HEK293 (cell line): ENCODE measurements around the gene WDR18.

Experiments used
- CTCF ChIA-PET: fragments of 350-600 bp; formaldehyde crosslinking; extraction: SDS; loops from one replicate; lab custom pipeline; 2021; ENCODE audit warnings: antibody characterized with exemption; lab: Yijun Ruan, JAX
- POLR2A ChIA-PET: fragments of 300-600 bp; formaldehyde crosslinking; extraction: SDS; loops from one replicate; lab custom pipeline; 2020; ENCODE audit warnings: antibody characterized with exemption, inconsistent platforms; lab: Yijun Ruan, JAX
- H3K27ac ChIP-seq: fragments of 200-500 bp; sonication (Bioruptor generic); 2 replicates; pipeline ENCODE4 v1.5.1; 2014; ENCODE audit warnings: low read depth, low read length, control low read depth, inconsistent platforms; ENCODE audit errors: extremely low read depth
- H3K36me3 ChIP-seq, 2 experiments: fragments of 200-500 bp in 1 of 2; sonication (Bioruptor generic) in 1 of 2; 1 replicate in 1 of 2; 2 replicates in 1 of 2; pipeline ENCODE4 v1.5.1; 2014 to 2017; ENCODE audit warnings: inconsistent platforms in 2 of 2, low read length in 2 of 2; ENCODE audit not compliant: control insufficient read depth in 2 of 2, insufficient read depth in 1 of 2
- H3K4me1 ChIP-seq: fragments of 200-500 bp; sonication (Bioruptor generic); 2 replicates; pipeline ENCODE4 v1.5.1; 2014; ENCODE audit warnings: mild to moderate bottlenecking, low read length, inconsistent platforms; ENCODE audit not compliant: control insufficient read depth, insufficient read depth
- H3K4me3 ChIP-seq: 2 replicates; pipeline ENCODE4 v1.5.1; 2011; ENCODE audit warnings: low read depth, mild to moderate bottlenecking, control low read depth, low read length, moderate library complexity
- H3K9me3 ChIP-seq: fragments of 200-500 bp; sonication (Bioruptor generic); 2 replicates; pipeline ENCODE4 v1.5.1; 2014; ENCODE audit warnings: low read depth, low read length, inconsistent platforms; ENCODE audit not compliant: control insufficient read depth, insufficient read depth
- BCL11A ChIP-seq: fragments of 450-650 bp; formaldehyde crosslinking; IDR thresholded peaks from 2 replicates; pipeline ENCODE4 v1.5.1; 2016; ENCODE audit warnings: low read depth, missing biosample characterization, missing genetic modification characterization
- GLIS1 ChIP-seq: fragments of 450-650 bp; formaldehyde crosslinking; IDR thresholded peaks from 2 replicates; pipeline ENCODE4 v1.5.1; 2016; ENCODE audit warnings: missing biosample characterization, missing genetic modification characterization
- GLIS2 ChIP-seq: fragments of 450-650 bp; formaldehyde crosslinking; IDR thresholded peaks from 2 replicates; pipeline ENCODE4 v1.5.1; 2016; ENCODE audit warnings: missing biosample characterization, missing genetic modification characterization
- IKZF3 ChIP-seq: fragments of 450-650 bp; IDR thresholded peaks from 2 replicates; pipeline ENCODE4 v1.5.0; 2018; ENCODE audit warnings: missing biosample characterization, mild to moderate bottlenecking, missing genetic modification characterization, moderate library complexity
- REPIN1 ChIP-seq: fragments of 450-650 bp; formaldehyde crosslinking; IDR thresholded peaks from 2 replicates; pipeline ENCODE4 v1.5.1; 2017; ENCODE audit warnings: missing biosample characterization, missing genetic modification characterization, low read depth
- SP7 ChIP-seq: fragments of 450-650 bp; formaldehyde crosslinking; IDR thresholded peaks from 2 replicates; pipeline ENCODE4 v1.5.1; 2016; ENCODE audit warnings: missing biosample characterization, missing genetic modification characterization
- YY1 ChIP-seq: fragments of 450-650 bp; formaldehyde crosslinking; IDR thresholded peaks from 2 replicates; pipeline ENCODE4 v1.5.1; 2018; ENCODE audit warnings: missing biosample characterization, missing genetic modification characterization
- ZFP41 ChIP-seq: fragments of 450-650 bp; formaldehyde crosslinking; IDR thresholded peaks from 2 replicates; pipeline ENCODE4 v1.5.1; 2016; ENCODE audit warnings: missing biosample characterization, missing genetic modification characterization, borderline replicate concordance
- ZIC2 ChIP-seq: fragments of 450-650 bp; formaldehyde crosslinking; IDR thresholded peaks from 2 replicates; pipeline ENCODE4 v1.5.1; 2016; ENCODE audit warnings: missing biosample characterization, missing genetic modification characterization
- ZNF121 ChIP-seq: fragments of 450-650 bp; formaldehyde crosslinking; IDR thresholded peaks from 2 replicates; pipeline ENCODE4 v1.5.1; 2016; ENCODE audit warnings: missing biosample characterization, missing genetic modification characterization
- ZNF140 ChIP-seq: fragments of 450-650 bp; formaldehyde crosslinking; IDR thresholded peaks from 2 replicates; pipeline ENCODE4 v1.5.1; 2016; ENCODE audit warnings: missing biosample characterization, missing genetic modification characterization
- ZNF302 ChIP-seq: fragments of 450-650 bp; formaldehyde crosslinking; IDR thresholded peaks from 2 replicates; pipeline ENCODE4 v1.5.1; 2016; ENCODE audit warnings: missing biosample characterization, missing genetic modification characterization, low read depth
- ZNF341 ChIP-seq: fragments of 450-650 bp; formaldehyde crosslinking; IDR thresholded peaks from 2 replicates; pipeline ENCODE4; 2016; ENCODE audit warnings: low read depth, missing biosample characterization, missing genetic modification characterization
- ZNF366 ChIP-seq: fragments of 450-650 bp; formaldehyde crosslinking; conservative IDR thresholded peaks from 2 replicates; pipeline ENCODE4 v1.5.1; 2016; ENCODE audit warnings: missing biosample characterization, missing genetic modification characterization
- ZNF394 ChIP-seq: fragments of 450-650 bp; formaldehyde crosslinking; IDR thresholded peaks from 2 replicates; pipeline ENCODE4 v1.5.1; 2016; ENCODE audit warnings: missing biosample characterization, missing genetic modification characterization, mild to moderate bottlenecking, moderate library complexity, borderline replicate concordance
- ZNF510 ChIP-seq: fragments of 450-650 bp; formaldehyde crosslinking; IDR thresholded peaks from 2 replicates; pipeline ENCODE4 v1.5.1; 2018; ENCODE audit warnings: mild to moderate bottlenecking, missing genetic modification characterization, missing biosample characterization; ENCODE audit not compliant: insufficient replicate concordance
- ZNF596 ChIP-seq: fragments of 450-650 bp; IDR thresholded peaks from 2 replicates; pipeline ENCODE4 v1.5.0; 2018; ENCODE audit warnings: missing biosample characterization, mild to moderate bottlenecking, missing genetic modification characterization, moderate library complexity
- ZNF768 ChIP-seq: fragments of 450-650 bp; formaldehyde crosslinking; IDR thresholded peaks from 2 replicates; pipeline ENCODE4 v1.5.1; 2018; ENCODE audit warnings: missing biosample characterization, mild to moderate bottlenecking, missing genetic modification characterization
- ZSCAN16 ChIP-seq: fragments of 450-650 bp; formaldehyde crosslinking; IDR thresholded peaks from 2 replicates; pipeline ENCODE4 v1.5.1; 2016; ENCODE audit warnings: missing biosample characterization, missing genetic modification characterization
- TF ChIP-seq, protein P1 (sequence below): fragments of 450-650 bp; formaldehyde crosslinking; conservative IDR thresholded peaks from 2 replicates; pipeline ENCODE4 v1.5.1; 2016; ENCODE audit warnings: low read depth, missing biosample characterization, missing genetic modification characterization
- TF ChIP-seq, protein P2 (sequence below): fragments of 450-650 bp; formaldehyde crosslinking; IDR thresholded peaks from 2 replicates; pipeline ENCODE4 v1.5.1; 2017; ENCODE audit warnings: missing biosample characterization, missing genetic modification characterization
- TF ChIP-seq, protein P3 (sequence below): fragments of 450-650 bp; formaldehyde crosslinking; IDR thresholded peaks from 2 replicates; pipeline ENCODE4 v1.5.1; 2016; ENCODE audit warnings: missing biosample characterization, missing genetic modification characterization, borderline replicate concordance

WDR18 gene

DNA sequence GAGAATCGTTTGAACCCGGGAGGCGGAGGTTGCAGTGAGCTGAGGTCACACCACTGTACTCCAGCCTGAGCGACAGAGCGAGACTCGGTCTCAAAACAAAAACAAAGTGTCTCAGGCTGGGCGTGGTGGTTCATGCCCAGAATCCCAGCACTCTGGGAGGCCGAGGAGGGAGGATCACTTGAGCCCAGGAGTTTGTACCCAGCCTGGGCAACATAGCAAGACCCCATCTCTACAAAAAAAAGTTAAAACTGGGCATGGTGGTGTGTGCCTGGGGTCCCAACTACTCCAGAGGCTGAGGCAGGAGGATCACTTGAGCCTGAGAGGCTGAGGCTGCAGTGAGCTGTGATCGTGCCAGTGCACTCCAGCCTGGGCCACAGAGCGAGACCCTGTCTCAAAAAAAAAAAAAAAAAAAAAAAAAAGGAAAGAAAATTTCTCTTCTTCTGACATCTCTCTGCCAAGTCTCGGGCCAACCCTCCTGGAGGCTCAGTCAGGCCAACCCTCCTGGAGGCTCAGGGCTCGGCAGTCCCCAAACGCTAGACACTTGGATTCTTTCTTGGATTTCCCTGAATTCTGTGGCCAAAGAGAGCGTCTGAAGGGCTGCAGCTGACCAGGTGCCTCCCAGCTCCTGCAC is 32.0 kb upstream of the WDR18 start (continued):
- TF ChIP-seq ZNF341 (no peak), ZNF121 (tag by site-specific recombination) (peak; percentile 98)
- TF ChIP-seq, protein P1, sequence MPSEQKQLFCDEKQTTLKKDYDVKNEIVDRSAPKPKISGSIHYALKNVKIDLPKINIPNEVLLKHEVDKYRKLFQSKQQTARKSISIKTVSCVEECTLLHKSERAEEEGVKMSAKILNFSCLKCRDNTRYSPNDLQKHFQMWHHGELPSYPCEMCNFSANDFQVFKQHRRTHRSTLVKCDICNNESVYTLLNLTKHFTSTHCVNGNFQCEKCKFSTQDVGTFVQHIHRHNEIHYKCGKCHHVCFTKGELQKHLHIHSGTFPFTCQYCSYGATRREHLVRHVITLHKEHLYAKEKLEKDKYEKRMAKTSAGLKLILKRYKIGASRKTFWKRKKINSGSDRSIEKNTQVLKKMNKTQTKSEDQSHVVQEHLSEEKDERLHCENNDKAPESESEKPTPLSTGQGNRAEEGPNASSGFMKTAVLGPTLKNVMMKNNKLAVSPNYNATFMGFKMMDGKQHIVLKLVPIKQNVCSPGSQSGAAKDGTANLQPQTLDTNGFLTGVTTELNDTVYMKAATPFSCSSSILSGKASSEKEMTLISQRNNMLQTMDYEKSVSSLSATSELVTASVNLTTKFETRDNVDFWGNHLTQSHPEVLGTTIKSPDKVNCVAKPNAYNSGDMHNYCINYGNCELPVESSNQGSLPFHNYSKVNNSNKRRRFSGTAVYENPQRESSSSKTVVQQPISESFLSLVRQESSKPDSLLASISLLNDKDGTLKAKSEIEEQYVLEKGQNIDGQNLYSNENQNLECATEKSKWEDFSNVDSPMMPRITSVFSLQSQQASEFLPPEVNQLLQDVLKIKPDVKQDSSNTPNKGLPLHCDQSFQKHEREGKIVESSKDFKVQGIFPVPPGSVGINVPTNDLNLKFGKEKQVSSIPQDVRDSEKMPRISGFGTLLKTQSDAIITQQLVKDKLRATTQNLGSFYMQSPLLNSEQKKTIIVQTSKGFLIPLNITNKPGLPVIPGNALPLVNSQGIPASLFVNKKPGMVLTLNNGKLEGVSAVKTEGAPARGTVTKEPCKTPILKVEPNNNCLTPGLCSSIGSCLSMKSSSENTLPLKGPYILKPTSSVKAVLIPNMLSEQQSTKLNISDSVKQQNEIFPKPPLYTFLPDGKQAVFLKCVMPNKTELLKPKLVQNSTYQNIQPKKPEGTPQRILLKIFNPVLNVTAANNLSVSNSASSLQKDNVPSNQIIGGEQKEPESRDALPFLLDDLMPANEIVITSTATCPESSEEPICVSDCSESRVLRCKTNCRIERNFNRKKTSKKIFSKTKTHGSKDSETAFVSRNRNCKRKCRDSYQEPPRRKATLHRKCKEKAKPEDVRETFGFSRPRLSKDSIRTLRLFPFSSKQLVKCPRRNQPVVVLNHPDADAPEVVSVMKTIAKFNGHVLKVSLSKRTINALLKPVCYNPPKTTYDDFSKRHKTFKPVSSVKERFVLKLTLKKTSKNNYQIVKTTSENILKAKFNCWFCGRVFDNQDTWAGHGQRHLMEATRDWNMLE (tag by site-specific recombination): no peak

DNA sequence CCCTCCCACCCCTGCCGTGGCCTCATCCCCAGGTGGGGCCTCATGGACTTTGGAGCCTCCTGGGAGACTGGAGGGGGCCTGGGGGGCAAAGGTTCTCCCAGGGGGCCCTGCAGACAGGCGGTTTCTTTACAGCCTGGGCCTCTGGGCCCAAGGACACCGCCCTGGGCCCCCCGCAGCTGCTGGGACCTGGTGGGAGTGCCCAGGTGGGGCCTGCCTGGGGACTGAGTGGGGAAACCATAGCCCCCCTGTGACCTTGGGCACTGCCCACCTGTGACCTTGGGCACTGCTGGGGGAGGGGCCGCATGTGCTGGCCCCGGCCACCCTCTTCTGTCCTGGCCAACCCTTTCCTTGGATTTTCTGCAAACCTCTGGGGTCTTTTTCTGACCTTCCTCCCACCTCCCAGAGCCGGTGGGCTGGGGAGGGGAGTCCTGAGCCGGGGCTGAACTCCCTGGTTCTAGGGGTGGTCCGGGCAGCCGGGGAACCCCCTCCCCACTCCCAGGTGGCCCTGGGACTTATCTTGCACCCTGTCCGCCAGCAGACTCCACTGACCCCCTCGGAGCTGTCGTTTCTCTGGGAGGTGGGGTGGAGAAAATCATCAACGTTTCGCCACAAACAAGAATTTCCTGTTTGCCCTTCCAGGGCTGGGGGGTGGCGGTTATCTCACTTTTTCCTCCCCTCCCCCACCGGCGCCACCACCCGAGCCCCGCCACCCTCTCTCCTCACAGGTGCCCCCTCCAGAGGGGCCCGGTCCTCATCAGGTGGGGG is 31.3 kb upstream of the WDR18 start:
- H3K9me3 ChIP-seq: no peaks in the 10 kb centered on the region
- H3K4me1 ChIP-seq: no peaks in the 10 kb centered on the region
- POLR2A ChIA-PET: no interaction called here
- H3K27ac ChIP-seq: 0 out of 2 replicates have a peak overlapping the region, but pooled peaks have one; percentile 9
- peaks cover 0 to 5% of the 10 kb centered on the region in 2 experiments; a peak in 1 of 3 replicates for H3K36me3 ChIP-seq
- H3K4me3 ChIP-seq: no peak overlapping the region
- CTCF ChIA-PET: no interaction called here
- no peak for TF ChIP-seq ZNF366 (tag by site-specific recombination)
- TF ChIP-seq, protein P2, sequence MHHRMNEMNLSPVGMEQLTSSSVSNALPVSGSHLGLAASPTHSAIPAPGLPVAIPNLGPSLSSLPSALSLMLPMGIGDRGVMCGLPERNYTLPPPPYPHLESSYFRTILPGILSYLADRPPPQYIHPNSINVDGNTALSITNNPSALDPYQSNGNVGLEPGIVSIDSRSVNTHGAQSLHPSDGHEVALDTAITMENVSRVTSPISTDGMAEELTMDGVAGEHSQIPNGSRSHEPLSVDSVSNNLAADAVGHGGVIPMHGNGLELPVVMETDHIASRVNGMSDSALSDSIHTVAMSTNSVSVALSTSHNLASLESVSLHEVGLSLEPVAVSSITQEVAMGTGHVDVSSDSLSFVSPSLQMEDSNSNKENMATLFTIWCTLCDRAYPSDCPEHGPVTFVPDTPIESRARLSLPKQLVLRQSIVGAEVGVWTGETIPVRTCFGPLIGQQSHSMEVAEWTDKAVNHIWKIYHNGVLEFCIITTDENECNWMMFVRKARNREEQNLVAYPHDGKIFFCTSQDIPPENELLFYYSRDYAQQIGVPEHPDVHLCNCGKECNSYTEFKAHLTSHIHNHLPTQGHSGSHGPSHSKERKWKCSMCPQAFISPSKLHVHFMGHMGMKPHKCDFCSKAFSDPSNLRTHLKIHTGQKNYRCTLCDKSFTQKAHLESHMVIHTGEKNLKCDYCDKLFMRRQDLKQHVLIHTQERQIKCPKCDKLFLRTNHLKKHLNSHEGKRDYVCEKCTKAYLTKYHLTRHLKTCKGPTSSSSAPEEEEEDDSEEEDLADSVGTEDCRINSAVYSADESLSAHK (tag by site-specific recombination): 0 out of 2 replicates have a peak, but pooled peaks have one; percentile 32
- no peak for TF ChIP-seq ZNF302 (tag by site-specific recombination)
- TF ChIP-seq GLIS2 (tag by site-specific recombination): 0 out of 2 replicates have a peak, but pooled peaks have one; percentile 43
- peak; percentile 81 for TF ChIP-seq ZIC2 (tag by site-specific recombination)
- peak; percentile 98 for TF ChIP-seq GLIS1 (tag by site-specific recombination)
- no peak for TF ChIP-seq ZNF394
- TF ChIP-seq ZNF510: no peak
- TF ChIP-seq SP7 (tag by site-specific recombination): no peak
- TF ChIP-seq, protein P3, sequence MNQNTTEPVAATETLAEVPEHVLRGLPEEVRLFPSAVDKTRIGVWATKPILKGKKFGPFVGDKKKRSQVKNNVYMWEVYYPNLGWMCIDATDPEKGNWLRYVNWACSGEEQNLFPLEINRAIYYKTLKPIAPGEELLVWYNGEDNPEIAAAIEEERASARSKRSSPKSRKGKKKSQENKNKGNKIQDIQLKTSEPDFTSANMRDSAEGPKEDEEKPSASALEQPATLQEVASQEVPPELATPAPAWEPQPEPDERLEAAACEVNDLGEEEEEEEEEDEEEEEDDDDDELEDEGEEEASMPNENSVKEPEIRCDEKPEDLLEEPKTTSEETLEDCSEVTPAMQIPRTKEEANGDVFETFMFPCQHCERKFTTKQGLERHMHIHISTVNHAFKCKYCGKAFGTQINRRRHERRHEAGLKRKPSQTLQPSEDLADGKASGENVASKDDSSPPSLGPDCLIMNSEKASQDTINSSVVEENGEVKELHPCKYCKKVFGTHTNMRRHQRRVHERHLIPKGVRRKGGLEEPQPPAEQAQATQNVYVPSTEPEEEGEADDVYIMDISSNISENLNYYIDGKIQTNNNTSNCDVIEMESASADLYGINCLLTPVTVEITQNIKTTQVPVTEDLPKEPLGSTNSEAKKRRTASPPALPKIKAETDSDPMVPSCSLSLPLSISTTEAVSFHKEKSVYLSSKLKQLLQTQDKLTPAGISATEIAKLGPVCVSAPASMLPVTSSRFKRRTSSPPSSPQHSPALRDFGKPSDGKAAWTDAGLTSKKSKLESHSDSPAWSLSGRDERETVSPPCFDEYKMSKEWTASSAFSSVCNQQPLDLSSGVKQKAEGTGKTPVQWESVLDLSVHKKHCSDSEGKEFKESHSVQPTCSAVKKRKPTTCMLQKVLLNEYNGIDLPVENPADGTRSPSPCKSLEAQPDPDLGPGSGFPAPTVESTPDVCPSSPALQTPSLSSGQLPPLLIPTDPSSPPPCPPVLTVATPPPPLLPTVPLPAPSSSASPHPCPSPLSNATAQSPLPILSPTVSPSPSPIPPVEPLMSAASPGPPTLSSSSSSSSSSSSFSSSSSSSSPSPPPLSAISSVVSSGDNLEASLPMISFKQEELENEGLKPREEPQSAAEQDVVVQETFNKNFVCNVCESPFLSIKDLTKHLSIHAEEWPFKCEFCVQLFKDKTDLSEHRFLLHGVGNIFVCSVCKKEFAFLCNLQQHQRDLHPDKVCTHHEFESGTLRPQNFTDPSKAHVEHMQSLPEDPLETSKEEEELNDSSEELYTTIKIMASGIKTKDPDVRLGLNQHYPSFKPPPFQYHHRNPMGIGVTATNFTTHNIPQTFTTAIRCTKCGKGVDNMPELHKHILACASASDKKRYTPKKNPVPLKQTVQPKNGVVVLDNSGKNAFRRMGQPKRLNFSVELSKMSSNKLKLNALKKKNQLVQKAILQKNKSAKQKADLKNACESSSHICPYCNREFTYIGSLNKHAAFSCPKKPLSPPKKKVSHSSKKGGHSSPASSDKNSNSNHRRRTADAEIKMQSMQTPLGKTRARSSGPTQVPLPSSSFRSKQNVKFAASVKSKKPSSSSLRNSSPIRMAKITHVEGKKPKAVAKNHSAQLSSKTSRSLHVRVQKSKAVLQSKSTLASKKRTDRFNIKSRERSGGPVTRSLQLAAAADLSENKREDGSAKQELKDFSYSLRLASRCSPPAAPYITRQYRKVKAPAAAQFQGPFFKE (tag by site-specific recombination): no peak
- TF ChIP-seq ZNF596: no peak
- TF ChIP-seq REPIN1 (tag by site-specific recombination): no peak
- TF ChIP-seq ZSCAN16 (tag by site-specific recombination): no peak
- no peak for TF ChIP-seq ZNF140 (tag by site-specific recombination)
- TF ChIP-seq YY1 (tag by site-specific recombination): no peak
- no peak for TF ChIP-seq BCL11A (tag by site-specific recombination)
- no peak for TF ChIP-seq ZFP41 (tag by site-specific recombination)
- no peak for TF ChIP-seq IKZF3
- no peak for TF ChIP-seq ZNF768 (tag by site-specific recombination)
